ENCODE data around the gene ACSM2B.

DNA sequence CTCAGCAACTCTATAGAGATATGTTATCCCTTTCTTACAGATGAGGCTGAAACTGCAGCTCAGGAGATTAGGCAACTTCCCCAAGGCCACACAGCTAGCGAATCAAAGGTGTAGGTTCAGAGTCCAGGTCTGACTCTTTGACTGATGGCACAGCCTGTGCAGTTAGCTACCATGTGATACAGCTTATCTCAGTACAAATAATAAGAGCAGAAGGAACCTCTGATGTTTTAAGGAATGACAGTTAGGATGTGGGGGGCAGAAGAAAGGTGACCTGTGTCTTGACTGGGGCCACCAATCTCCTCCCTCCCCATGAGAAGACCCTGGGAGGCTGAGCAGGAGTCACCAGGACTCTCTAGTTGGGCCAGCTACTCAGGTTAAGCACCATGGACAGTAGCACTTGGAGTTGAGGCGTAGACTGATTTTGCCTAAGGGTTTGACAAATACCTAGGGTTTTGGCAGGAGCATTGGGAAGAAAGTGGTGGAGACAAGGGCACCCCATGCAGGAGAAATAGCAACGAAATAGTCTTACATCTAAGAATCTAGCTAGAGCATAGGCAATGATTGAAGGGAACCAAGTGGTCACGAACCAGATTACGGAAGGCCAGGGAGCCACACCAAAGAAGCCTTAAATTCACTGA is 22.8 kb upstream of the ACSM2B start:
- TF ChIP-seq, protein P1, sequence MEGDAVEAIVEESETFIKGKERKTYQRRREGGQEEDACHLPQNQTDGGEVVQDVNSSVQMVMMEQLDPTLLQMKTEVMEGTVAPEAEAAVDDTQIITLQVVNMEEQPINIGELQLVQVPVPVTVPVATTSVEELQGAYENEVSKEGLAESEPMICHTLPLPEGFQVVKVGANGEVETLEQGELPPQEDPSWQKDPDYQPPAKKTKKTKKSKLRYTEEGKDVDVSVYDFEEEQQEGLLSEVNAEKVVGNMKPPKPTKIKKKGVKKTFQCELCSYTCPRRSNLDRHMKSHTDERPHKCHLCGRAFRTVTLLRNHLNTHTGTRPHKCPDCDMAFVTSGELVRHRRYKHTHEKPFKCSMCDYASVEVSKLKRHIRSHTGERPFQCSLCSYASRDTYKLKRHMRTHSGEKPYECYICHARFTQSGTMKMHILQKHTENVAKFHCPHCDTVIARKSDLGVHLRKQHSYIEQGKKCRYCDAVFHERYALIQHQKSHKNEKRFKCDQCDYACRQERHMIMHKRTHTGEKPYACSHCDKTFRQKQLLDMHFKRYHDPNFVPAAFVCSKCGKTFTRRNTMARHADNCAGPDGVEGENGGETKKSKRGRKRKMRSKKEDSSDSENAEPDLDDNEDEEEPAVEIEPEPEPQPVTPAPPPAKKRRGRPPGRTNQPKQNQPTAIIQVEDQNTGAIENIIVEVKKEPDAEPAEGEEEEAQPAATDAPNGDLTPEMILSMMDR (IDR thresholded peaks at IDR 0.05; ENCODE audit: extremely low read depth in 1 of 2, insufficient read depth in 1 of 2, low read depth in 1 of 2, low read length in 2 of 2) = no peak
- TF ChIP-seq POLR2A (IDR thresholded peaks at IDR 0.05; ENCODE audit: low read depth, low read length) (no peak), MAX (IDR thresholded peaks at IDR 0.05; ENCODE audit: insufficient read depth, insufficient read length) (no peak), EZH2 (IDR thresholded peaks at IDR 0.05; ENCODE audit: borderline replicate concordance, low read depth, low read length, severe bottlenecking) (no peak), POLR2AphosphoS5 (IDR thresholded peaks at IDR 0.05; ENCODE audit: insufficient read depth, low read depth, low read length) (no peak), JUN (IDR thresholded peaks at IDR 0.05; ENCODE audit: borderline replicate concordance, insufficient read depth, insufficient read length, low read depth) (no peak), FOS (IDR thresholded peaks at IDR 0.05; ENCODE audit: borderline replicate concordance, insufficient read depth, low read length) (no peak), GATA2 (IDR thresholded peaks at IDR 0.05; ENCODE audit: insufficient read depth, insufficient read length, low read depth, low read length) (no peak)
